COLO668 (cell line): ENCODE measurements around the gene LSM4.

Experiments used
- DNase-seq: peaks from one replicate; lab custom pipeline; 2025; ENCODE audit not compliant: unreplicated experiment; lab: John Stamatoyannopoulos, UW

LSM4 gene

DNA sequence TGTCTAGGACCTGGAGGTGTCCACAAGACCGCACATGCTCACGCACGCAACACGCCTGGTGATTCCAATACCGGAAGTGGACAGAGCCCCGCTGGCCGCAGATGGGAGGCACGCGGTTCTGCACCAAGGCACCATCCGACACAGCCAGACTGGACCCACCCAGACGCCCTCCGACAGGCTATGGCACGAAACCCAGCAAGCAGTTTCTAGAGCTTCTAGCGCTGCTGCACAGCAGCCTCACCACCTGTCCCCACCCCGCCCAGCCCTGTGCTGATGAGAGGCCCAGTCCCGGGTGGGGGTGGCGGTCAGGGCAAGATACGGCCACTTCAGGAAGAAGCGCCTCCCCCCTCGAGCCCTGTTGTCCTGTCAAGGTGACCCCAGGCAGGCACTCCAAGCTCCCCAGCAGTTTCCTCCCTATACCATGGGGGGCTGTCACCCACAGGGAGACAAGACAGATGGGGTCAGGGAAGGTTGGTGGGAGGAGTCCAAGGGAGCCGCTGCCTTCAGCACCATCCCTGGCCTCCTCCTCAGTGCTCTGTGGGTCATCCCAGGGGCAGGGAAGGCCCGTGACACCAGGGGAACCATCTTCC is 11.3 kb downstream of the LSM4 start:
- no peak for DNase-seq

DNA sequence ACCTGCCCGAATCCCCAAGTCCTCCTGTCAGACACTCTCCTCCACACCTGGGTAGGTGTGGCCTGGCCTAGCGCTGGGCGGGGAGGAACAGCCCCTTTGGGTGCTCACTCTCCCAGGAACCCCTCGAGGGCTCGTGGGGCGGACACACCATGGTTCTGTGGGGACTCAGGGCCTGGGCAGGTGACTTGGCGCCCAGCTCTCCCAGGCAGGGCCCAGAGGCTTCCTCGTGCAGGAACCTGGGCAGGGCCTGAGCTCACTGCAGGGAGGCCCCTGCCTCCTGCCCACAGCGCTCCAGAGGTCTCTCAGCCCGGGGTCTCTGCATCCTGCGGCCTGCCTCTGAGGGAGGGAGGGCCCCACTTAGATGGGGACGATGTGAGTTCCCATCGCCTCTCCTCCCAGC is 11.9 kb downstream of the LSM4 start:
- no peak for DNase-seq

DNA sequence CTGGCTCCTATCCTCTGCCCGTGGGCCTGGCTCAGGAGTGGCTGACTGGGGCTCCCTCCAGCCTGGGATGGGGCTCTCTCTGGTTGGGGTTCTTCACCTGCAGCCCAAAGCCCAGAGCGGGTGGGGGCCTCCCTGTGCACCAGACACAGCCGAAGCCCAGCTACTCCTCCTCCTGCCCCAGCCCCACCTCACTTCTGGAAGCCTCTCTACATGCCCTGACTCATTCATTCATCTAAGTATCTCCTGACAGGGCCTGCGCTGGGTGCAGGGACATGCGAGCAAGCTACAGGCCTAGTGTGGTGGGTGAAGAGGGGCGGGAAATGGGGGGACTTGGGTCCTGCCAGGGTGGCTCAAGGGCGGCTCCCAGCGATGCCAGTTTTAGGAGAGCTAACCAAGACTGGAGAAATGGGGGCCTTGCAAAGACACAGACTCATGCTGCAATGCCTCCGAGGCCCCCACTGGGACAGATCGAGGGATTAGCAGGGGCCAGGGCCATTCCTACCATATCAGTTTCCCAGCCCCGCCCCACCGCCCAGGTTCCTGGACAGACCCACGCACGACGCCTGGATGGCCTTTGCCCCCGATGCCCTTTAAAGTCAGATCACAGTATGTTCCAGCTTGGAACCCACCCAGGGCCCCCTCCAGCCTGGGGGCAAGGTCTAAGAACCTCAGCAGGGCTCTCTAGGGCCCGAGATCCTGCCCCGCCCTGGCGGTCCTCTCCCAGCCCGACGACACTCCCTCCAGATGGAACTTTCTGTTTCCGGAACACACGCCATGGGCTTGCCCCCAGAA is 12.6 kb downstream of the LSM4 start:
- DNase-seq, result no peak

DNA sequence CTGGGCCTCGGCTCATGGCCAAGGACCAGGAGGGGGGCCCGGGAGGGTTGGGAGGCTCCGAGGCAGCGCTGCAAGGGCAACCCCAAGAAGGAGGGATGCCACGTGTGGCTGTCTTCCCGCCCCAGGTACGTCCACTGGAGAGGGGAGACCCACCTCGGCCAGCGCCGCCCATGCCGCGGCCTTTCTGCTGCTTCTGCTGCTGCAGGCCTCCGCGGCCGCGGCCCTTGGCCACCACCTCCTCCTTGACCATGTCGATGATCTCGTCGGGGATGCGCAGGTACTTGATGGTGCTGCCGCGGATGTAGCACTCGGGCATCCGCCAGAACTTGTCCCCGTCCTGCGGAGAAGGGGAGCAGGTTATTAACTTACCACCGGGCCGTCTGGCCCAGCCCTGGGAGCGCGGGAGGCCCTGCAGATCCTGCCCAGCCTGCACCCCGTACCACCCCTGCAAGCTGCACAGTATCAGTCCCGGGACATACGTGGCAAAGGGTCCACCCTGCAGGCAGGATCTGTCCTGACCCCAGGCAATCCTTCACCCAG is 13.3 kb downstream of the LSM4 start:
- no peak for DNase-seq

DNA sequence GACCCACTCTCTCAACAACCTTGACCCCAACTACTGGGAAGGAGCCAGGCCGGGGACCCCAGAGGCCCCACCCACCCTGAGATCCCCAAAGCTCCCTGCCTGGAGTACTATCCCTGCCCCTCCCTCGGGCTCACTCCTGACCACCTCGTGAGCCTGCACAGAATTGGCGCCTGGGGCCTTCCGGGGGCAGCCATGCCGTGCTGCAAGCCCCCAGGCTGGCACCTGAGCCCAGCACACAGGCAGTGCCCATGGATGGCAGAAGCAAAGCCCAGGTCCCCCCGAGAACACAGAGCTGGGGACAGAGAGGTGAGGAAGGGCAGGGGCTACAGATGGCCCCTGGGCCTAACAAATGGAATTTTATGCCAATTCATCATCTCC is 13.9 kb downstream of the LSM4 start:
- no peak for DNase-seq

DNA sequence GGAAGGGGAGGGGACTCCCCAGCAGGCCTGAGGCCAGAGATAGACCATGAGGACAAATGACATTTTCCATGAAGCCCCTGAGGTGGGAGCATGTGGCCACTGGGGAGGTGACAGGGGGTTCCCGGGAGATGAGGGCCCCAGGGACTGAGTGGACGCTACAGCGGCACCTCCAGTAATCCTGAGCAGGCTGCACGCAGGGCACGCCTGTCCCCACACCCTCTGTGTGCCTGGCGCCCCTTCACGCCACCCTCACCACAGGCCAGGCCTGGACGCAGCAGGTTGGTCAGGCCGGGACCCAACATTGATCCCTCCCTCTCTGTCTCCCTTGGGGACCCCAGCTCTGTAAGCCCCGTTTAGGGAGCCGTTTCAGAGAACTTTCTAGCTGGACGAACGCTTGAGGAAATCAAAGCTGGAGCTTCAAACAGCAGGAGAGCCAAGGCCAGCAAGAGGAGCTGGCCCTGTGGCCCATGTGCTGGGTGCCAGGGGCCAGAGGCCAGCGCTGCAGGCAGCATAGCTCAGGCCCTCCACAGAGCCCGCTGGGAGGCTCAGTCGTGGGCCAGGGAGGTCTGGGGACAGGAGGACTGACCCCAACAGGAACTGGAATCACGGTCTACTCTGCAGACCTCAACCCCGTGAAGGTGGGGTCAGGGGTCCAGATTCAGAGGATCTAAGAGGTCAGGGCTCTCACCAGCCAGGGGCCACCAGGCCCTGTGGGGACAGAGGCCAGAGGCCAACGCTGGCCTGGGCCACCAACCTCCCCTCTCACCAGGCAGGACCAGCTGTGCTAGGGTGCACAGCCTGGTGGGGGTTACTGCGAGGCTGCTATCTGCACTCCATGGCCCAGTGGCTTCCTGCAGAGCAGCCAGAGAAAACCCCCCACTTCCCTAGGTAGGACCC is 14.6 kb downstream of the LSM4 start:
- no peak for DNase-seq

DNA sequence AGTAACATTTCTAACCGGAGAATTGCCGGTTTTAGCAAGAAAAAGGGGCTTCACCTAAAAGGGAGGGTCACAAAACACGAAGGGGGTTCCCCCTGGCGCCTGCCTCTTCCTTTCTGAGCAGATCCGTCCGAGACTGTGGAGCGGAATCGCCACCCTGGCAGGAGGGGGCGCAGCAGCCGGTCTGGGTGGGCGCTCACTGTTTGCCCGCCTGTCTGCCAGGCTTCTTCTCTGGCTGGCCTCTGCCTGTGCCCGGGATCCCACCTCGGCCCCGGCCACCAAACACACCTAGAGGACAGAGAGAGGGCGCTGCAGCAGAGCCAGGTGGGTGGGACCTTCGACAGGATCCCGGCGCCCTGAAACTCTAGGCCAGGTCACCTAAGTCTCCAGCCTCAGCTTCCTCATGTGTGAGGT is 15.6 kb downstream of the LSM4 start:
- no peak for DNase-seq

DNA sequence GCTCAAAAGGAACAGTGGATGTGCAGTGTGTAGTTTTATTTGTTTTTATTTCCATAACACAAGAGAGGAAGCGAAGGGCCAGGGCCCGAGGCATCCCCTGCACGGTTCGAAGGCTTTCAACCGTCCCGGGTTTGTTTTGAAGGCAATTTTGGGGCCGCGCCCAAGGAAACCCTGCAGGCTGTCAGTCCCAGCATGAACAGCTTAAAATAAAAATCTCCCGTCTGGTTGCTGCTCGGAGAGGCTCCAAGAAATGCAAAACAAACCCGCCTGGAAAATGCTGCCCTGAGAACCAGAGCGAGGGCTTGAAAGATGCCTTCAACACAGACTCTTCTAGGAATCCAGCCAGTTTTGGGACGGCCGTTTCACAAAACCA is 16.0 kb downstream of the LSM4 start:
- no peak for DNase-seq

DNA sequence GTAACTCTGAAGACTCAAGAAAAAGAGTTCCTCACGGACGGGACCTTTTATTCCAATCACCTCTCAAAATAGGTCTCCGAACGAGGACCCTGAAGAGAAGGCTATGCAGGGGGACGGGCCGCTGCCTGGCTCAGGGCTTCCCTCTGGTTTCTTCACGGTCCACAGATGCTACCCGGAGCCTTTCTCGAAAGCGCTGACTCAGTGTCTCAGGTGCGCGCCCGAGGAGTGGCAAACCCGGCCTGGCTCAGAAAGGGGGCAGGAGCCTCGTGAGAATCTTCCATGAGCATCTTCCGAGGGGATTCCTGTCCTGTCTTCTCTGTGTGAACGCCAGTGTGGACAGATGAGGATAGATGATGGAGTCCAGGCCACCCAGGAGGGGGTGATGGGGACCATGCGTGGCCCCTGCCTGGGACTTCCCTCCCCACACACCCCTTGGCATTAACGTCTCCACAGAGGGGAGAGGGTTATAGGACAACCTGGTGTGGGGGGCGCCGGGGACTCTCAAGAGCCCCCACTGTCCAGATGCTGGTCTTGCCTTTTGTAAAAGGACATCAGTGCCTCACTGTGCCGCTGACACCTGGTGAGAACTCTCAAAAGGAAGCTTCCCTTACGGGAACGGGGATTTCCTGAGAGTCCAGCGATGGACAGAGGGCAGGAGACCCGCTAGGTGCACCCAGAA is 16.5 kb downstream of the LSM4 start:
- DNase-seq, result no peak

DNA sequence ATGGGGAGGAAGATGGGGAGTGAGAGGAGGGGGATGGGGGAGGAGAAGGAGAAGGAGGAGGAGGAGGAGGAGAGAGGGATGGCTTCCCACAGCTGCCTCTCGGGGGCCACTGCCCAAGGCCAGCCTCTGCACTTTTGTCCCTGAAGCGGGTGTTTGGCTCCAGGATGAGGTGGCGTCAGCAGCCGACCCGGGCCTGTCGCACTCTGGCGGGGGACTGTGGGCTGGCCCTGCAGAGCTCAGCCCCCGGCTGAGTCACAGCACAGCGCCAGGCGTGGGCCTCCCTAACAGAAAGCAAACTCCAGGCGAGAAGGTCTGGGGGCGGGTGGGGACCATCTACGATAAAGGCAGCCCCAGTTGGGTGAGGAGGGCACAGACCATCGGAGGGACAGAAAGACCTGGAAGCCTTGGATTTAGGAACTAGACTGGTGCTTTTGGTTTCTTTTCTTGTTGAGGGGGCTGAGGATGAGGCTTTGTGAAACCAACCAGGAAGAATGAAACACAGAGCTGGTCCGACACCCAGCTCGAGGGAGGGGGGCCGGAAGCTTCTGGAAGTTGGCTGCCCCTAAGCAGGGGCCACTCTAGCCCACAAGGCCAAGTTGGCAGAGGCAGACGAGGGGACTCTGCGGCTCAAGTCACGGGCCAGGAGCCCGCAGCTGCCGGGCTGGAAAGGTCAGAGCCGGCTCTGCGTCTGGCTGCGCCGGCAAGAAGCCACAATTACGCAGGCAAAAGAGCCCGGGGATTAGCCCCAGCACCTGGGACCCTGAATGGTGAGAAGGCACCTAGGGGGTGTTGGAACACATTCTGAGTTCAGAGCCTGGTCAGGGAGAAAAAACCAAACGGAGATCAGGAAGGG is 18.2 kb downstream of the LSM4 start:
- DNase-seq, result peak; percentile 67

DNA sequence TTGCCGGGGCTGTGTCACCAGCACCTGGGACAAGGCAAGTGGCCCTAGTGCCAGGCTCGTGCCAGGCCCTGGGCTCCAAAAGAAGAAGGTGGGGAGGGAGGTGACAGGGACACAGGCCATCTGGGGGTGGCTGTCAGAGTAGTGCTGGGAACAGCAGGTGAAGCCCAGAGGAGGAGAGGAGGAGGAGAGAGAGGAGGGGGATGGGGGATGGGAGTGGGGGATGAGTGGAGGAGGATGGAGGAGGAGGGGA is 18.7 kb downstream of the LSM4 start:
- DNase-seq, result peak; percentile 57

DNA sequence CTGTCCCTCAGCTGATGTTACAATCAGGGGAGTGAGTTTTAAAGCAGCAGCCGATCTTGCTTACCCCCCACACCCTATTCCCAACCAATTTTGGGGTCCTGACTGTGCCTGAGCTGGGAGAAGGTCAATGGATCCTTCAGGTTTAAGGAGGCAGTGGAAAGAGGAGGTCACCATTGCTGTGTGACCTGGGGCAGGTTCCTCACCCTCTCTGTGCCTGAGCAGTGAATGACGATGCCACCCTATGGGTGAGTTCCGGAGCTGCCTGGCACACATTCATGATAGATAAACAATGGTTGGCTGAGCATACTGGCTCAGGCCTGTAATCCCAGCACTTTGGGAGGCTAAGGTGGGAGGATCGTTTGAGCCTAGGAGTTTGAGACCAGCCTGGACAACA is 21.2 kb downstream of the LSM4 start:
- DNase-seq, result no peak

DNA sequence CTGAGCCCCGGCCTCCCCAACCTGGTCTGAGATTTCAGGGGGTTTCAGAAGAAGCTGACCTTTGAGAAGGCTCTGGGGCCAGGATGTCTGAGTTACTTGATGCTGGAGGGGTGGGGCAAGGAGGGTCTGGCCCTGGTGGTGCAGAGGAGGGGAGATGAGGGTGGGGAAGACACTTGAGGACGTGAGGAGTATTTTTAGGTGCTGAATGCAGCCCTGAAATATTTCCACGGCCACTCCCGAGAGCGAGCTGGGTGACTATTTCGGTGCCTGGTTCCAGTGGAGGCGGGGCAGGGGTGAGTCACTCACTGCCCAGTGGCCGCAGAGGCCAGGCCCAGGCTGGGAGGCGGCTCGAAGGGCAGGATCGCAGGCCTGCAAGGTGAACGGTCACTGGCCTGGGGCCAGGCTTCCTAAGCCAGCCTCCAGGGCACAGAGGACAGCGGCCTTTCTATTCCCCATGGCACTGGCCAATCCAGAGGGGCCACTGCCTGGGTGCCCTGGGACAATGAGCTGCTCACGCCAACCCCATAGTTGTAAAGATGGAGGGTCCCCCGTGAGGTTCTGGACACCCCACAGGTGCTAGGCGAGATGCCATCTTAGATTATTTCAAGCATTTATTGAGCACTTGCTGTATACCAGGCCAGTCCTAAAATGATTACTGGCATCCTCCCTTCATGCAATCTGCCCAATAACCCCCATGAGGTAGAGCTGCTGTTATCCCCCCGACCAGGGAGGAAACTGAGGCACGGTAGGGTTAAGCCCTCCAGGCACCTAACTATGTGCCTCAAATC is 21.8 kb downstream of the LSM4 start:
- no peak for DNase-seq

DNA sequence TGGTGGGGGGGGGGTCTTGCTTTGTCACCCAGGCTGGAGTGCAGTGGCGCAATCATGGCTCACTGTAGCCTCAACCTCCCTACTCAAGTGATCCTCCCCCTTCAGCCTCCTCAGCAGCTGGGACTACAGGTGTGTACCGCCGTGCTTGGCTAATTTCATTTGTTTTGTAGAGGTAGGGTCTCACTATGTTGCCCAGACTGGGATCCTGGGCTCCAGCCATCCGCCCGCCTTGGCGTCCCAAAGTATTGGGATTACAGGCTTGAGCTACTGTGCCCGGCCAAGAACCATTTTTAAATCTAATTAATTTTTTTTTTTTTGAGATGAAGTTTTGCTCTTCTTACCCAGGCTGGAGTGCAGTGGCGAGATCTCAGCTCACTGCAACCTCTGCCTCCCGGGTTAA is 23.2 kb downstream of the LSM4 start:
- DNase-seq, result no peak

DNA sequence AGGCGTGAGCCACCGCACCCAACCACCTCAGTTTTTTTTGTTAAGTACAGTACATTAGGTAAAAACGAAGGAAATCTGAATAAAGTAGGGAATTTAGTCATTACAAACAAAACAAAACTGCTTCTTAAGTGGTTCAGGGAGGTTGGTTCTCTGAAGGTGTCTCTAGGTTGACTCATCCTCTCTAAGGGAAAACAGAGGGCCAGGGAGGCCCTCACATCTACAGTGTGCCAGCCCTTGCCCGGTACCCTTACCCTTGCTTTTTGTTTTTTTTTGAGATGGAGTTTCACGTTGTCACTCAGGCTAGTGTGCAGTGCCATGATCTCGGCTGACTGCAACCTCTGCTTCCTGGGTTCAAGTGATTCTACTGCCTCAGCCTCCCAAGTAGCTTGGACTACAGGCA is 24.3 kb downstream of the LSM4 start:
- DNase-seq, result no peak

DNA sequence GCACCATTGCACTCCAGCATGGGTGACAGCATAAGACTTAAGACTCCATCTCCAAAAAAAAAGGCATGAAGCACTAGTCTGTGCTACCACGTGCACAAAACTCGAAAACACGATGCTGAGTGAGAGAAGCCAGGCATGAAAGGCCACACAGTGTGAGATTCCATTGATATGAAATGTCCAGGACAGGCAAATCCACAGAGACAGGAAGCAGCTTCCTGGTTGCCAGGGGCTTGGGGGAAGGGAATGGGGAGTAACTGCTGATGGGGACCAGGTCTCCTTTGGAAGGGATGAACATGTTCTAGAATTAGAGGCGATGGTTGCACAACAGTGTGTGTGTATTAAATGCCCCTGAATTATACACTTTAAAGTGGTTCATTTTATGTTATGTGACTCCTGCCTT is 25.6 kb downstream of the LSM4 start:
- no peak for DNase-seq

DNA sequence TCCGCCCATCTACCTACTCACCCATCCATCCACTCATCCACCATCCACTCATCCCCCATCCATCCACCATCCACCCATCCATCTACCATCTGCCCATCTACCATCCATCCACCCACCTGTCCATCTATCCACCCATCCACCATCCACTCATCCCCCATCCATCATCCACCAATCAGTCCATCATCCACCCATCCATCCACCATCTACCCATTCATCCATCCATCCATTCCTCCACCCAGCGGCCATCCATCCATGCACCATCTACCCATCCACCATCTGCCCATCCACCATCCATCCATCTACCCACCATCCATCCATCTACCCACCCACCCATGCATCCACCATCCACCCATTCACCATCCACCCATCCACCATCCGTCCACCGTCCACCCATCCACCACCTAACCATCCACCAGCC is 27.8 kb downstream of the LSM4 start:
- no peak for DNase-seq

DNA sequence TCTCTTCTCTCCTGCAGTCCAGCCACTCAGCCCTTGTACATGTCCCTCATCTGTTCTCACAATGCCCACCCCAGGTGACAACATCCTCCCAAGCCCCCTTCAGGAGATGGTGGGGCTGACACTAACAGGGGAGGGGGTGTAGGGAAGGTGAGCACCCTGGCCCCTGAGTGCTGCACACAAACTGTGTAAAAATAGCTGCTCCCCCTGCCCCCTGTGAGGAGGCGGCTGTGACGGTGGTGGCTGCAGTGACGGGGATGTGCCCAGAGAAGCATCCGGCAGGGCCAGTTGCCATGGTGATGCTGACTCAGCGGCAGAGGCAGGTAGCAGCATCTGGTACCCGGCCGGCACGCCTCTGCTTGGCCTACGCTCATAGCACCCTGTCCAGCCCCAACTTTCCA is 28.4 kb downstream of the LSM4 start:
- peak; percentile 85 for DNase-seq

DNA sequence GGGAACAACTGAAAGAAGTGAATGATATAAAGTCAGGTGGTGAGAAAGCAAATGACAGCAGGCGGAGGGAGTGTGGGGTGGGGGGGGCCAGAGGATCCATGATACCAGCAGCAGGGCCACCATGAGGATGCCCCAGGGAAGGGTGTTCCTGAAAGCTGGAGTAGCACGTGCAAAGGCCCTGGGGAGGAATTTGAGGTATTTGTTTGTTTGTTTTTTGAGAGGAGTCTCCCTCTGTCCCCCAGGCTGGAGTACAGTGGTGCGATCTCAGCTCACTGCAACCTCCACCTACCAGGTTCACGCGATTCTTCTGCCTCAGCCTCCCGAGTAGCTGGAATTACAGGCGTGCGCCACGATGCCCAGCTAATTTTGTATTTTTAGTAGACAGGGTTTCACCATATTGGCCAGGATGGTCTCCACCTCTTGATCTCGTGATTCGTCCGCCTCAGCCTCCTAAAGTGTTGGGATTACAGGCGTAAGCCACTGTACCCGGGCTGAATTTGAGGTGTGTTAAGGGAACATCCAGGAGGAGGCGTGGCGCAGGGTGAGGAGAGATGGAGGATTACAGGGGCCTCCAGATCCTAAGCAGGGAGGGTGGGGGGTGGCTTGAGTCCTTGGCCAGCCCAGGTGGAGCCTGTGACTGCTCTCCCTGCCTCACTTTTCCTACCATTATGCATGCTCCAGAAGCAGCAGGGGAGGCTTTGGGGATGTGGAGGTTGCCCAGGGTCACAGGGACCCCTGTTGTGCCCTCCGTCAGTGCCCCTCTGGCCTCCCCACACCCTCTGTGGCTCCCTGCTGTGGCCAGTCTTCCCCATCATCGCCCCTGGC is 29.0 kb downstream of the LSM4 start:
- no peak for DNase-seq
